HG03571 (cell line): Measurements from ENCODE around the gene PPP1R3C.

Experiments
- ATAC-seq: cut with Tn5 transposase; IDR thresholded peaks from one replicate; pipeline ENCODE4 v1.9.1; 2021; ENCODE audit not compliant: unreplicated experiment

The PPP1R3C gene

GRCh38 chr10:91629715-91630549, 2.9 kb downstream of the PPP1R3C start:
- no peak for ATAC-seq

GRCh38 chr10:91628383-91628782, 4.5 kb downstream of the PPP1R3C start:
- no peak for ATAC-seq

GRCh38 chr10:91627344-91628102, 5.3 kb downstream of the PPP1R3C start:
- no peak for ATAC-seq

GRCh38 chr10:91626936-91627335, 5.9 kb downstream of the PPP1R3C start:
- ATAC-seq: no peak

- ATAC-seq: no peak
Observed at GRCh38 chr10:91624633-91625032, 8.2 kb downstream of the PPP1R3C start.

- no peak for ATAC-seq
Observed at GRCh38 chr10:91622601-91623000, 10.3 kb downstream of the PPP1R3C start.

- no peak for ATAC-seq
Observed at GRCh38 chr10:91621483-91622113, 11.3 kb downstream of the PPP1R3C start.

- no peak for ATAC-seq
Observed at GRCh38 chr10:91617072-91617609, 15.7 kb downstream of the PPP1R3C start.

GRCh38 chr10:91616137-91616536, 16.7 kb downstream of the PPP1R3C start:
- no peak for ATAC-seq

GRCh38 chr10:91614225-91614624, 18.6 kb downstream of the PPP1R3C start:
- ATAC-seq: no peak

- ATAC-seq: no peak
Observed at GRCh38 chr10:91613411-91614187, 19.3 kb downstream of the PPP1R3C start.

- no peak for ATAC-seq
Observed at GRCh38 chr10:91610919-91611318, 22.0 kb downstream of the PPP1R3C start.

- no peak for ATAC-seq
Observed at GRCh38 chr10:91610444-91610843, 22.4 kb downstream of the PPP1R3C start.

- ATAC-seq: no peak
Observed at GRCh38 chr10:91607646-91608403, 25.0 kb downstream of the PPP1R3C start.

- no peak for ATAC-seq
Observed at GRCh38 chr10:91605968-91606367, 26.9 kb downstream of the PPP1R3C start.

GRCh38 chr10:91604553-91605534, 28.0 kb downstream of the PPP1R3C start:
- ATAC-seq: no peak

- no peak for ATAC-seq
Observed at GRCh38 chr10:91603931-91604331, 28.9 kb downstream of the PPP1R3C start.

GRCh38 chr10:91602868-91603568, 29.9 kb downstream of the PPP1R3C start:
- no peak for ATAC-seq
